Tibial nerve (tissue), 4 donors: ENCODE results near the gene MIEF1. TPM values are rescaled to one million over a fixed set of nuclear protein-coding genes. Genes with fewer than 3 reads are reported as not detected.

ENCODE experiments used
- DNase-seq, 2 donors: peaks; one replicate each; pipeline ENCODE4 v3.0.0-alpha.2; 2019; ENCODE audit warnings: low spot score in 2 of 2
- H3K27ac ChIP-seq, 4 donors: fragments of 200-600 bp; sonication (generic) in 3 of 4; one replicate each; pipeline ENCODE4 v1.5.1; 2017 to 2019; ENCODE audit warnings: mild to moderate bottlenecking in 1 of 4
- H3K27me3 ChIP-seq, 2 donors: fragments of 200-600 bp; sonication (generic) in 1 of 2; one replicate each; pipeline versions ENCODE4 v1.5.1 to v1.6.0; 2017 to 2019
- H3K36me3 ChIP-seq, 3 donors: fragments of 200-600 bp; sonication (generic); one replicate each; pipeline ENCODE4 v1.5.1; 2018 to 2019
- H3K4me1 ChIP-seq, 4 donors: fragments of 200-600 bp; sonication (generic) in 3 of 4; one replicate each; pipeline ENCODE4 v1.5.1; 2017 to 2019
- H3K4me3 ChIP-seq, 4 donors: fragments of 200-600 bp; sonication (generic) in 3 of 4; one replicate each; pipeline ENCODE4 v1.5.1; 2017 to 2019; ENCODE audit warnings: mild to moderate bottlenecking in 1 of 4, moderate library complexity in 1 of 4
- H3K9me3 ChIP-seq, 4 donors: fragments of 200-600 bp; sonication (generic) in 3 of 4; one replicate each; pipeline ENCODE4 v1.5.1; 2017 to 2019
- EP300 ChIP-seq, 2 donors: sonication (generic); formaldehyde crosslinking; IDR thresholded peaks; one replicate each; pipeline ENCODE4 v1.6.1; 2017; ENCODE audit warnings: antibody characterized with exemption in 2 of 2, mild to moderate bottlenecking in 1 of 2
- POLR2A ChIP-seq, 2 donors: fragments of 450-650 bp; IDR thresholded peaks; one replicate each; pipeline ENCODE4 v1.6.1; 2017; ENCODE audit warnings: antibody characterized with exemption in 2 of 2, mild to moderate bottlenecking in 2 of 2, moderate library complexity in 2 of 2
- WGBS, 2 donors: methylation state at CpG; one replicate each; pipeline ENCODE4 v1.1.5; 2018; 5-methylcytosine and 5-hydroxymethylcytosine counted together
- total RNA-seq, 4 donors: library from RNA; depleted of rRNA; stranded (reverse); fragments of >200 nt; gene quantifications; one replicate each; pipeline ENCODE4 v1.1.0, GENCODE V29; 2016
- TF ChIP-seq, protein P1 (sequence below), 5 experiments: fragments of 200-600 bp in 3 of 5; fragments of 450-650 bp in 2 of 5; sonication (generic) in 3 of 5; IDR thresholded peaks; one replicate each; pipeline ENCODE4 v1.5.1; 2016 to 2019; ENCODE audit warnings: antibody characterized with exemption in 5 of 5, mild to moderate bottlenecking in 3 of 5, moderate library complexity in 2 of 5

The MIEF1 gene
- total RNA-seq, 4 donors from 2014 or later = 18.0 to 38.2 (median 26.9) TPM

DNA sequence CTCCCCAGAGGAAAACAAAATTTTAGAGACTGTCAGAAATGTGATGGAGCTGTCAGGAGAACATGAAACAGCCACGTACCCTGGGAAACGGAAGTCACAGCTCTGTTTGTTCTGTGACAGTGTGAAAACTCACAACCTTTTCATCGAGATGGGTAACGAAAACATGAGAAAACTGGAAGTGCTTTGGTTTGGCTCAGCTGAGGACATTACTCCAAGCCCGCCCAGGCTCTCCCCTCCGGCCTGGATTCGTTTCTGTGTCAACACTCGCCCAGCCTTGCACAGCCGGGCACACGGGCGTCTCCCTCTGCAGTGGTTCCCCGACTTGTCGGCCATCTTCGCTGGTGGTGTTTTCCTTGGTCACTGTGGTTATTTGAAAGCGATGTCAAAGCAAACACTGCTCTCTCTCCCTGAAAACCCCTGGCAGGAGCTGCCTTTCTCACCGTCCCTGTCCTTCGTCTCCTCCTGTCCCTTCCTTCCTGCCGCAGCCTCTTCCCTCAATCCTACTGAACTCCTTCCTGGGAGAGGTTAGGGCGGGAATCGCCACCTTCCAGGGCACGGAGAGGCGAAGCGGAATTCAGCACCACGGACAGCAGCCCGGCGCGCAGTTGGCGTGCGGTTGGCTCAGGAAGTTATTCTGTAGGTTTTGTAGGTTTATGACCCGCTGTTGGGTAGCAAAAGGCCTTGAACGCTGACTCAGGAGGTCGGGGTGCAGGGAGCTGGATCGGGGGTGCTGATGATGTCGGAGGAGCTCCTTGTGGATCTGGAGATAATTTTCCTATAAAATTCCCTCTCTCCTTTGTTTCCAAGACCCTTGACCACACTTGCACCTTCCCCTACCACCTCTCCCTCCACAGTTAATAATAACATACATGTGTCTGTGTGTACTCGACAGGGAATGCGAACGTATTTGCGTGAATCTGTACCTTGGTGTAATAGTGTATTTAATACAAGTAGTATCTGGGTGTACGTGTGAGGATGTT is 43.6 kb downstream of the MIEF1 start:
- Histone ChIP-seq H3K36me3 (no peaks in the 10 kb centered on the region), H3K27me3 (peaks cover 0 to 63% of the 10 kb centered on the region in 2 donors), H3K4me1 (no peaks in the 10 kb centered on the region), H3K4me3 (no peak overlapping the region), H3K9me3 (no peaks in the 10 kb centered on the region), H3K27ac (no peak overlapping the region)
- TF ChIP-seq EP300 (IDR thresholded peaks at IDR 0.05) (no peak), POLR2A (IDR thresholded peaks at IDR 0.05) (no peak)
- TF ChIP-seq, protein P1, sequence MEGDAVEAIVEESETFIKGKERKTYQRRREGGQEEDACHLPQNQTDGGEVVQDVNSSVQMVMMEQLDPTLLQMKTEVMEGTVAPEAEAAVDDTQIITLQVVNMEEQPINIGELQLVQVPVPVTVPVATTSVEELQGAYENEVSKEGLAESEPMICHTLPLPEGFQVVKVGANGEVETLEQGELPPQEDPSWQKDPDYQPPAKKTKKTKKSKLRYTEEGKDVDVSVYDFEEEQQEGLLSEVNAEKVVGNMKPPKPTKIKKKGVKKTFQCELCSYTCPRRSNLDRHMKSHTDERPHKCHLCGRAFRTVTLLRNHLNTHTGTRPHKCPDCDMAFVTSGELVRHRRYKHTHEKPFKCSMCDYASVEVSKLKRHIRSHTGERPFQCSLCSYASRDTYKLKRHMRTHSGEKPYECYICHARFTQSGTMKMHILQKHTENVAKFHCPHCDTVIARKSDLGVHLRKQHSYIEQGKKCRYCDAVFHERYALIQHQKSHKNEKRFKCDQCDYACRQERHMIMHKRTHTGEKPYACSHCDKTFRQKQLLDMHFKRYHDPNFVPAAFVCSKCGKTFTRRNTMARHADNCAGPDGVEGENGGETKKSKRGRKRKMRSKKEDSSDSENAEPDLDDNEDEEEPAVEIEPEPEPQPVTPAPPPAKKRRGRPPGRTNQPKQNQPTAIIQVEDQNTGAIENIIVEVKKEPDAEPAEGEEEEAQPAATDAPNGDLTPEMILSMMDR (IDR thresholded peaks at IDR 0.05) = no peak
- 30 to 37% methylated on average over 39 of the region's 39 CpGs for WGBS, 2 donors
- no peak for DNase-seq

DNA sequence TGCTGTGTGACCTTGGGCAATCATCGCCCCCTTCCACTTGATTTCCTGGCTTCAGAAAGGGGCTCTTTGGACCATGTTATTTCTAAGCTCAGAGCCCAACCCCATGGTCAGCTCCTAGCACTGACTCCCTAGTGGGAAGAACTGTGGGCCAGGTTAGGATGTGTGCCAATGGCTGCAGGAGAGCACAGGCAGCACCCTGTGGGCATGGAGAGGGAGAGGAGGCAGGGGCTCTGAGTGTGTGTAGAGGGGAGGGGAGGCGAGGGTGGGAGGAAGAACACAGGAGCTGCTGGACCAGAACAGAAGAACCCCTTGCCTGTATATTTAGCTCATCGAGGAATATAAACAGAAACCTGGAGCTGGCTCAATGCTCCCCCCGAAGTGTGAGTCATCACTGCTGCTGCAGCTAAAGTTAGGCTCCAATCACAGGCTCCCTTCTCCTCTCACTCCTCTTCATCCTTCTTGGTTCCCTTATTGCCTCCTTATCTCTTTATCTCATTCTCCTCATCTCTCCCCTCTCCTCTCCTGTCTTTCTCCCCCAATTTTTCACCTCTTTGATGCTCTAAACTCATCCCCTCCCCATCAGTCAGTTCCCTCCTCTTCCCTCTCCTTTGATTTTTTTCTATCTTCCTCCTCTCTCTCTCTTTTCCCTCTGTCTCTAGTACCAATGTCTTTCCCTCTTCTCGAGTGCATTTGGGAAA is 44.9 kb downstream of the MIEF1 start:
- no peak overlapping the region for H3K4me3 ChIP-seq
- H3K27me3 ChIP-seq = peaks cover 0 to 74% of the 10 kb centered on the region in 2 donors
- no peaks in the 10 kb centered on the region for H3K9me3 ChIP-seq
- WGBS, 2 donors = 50 to 56% methylated on average over 5 of the region's 5 CpGs
- DNase-seq = no peak
- TF ChIP-seq, protein P1 (IDR thresholded peaks at IDR 0.05) = no peak
- TF ChIP-seq EP300 (IDR thresholded peaks at IDR 0.05) (no peak), POLR2A (IDR thresholded peaks at IDR 0.05) (no peak)
- H3K36me3 ChIP-seq = no peaks in the 10 kb centered on the region
- no peak overlapping the region for H3K27ac ChIP-seq
- H3K4me1 ChIP-seq = no peaks in the 10 kb centered on the region

DNA sequence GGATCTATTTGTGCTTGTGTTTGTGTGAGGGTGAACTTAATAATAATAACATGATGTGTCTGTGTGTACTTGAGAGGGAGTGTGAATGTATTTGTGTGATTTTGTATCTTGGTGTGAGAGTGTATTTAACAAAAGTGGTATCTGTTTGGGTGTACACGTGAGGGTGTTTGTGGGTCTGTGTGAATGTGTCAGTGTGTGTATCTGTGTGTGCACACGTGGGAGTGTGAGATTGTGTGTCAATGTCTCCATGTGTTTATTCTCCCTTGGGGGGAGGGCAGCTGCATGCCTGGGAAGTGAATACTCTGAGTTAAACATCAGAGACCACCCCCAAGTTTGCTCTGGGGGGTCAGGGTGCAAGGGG is 45.5 kb downstream of the MIEF1 start:
- H3K27me3 ChIP-seq = peaks cover 0 to 74% of the 10 kb centered on the region in 2 donors
- WGBS, 2 donors = 36 to 49% methylated on average over 2 of the region's 2 CpGs
- H3K4me3 ChIP-seq = no peak overlapping the region
- TF ChIP-seq, protein P1 (IDR thresholded peaks at IDR 0.05) = no peak
- TF ChIP-seq POLR2A (IDR thresholded peaks at IDR 0.05) = no peak
- no peak for TF ChIP-seq EP300 (IDR thresholded peaks at IDR 0.05)
- no peaks in the 10 kb centered on the region for H3K36me3 ChIP-seq
- no peak for DNase-seq
- no peak overlapping the region for H3K27ac ChIP-seq
- H3K4me1 ChIP-seq = no peaks in the 10 kb centered on the region
- no peaks in the 10 kb centered on the region for H3K9me3 ChIP-seq

DNA sequence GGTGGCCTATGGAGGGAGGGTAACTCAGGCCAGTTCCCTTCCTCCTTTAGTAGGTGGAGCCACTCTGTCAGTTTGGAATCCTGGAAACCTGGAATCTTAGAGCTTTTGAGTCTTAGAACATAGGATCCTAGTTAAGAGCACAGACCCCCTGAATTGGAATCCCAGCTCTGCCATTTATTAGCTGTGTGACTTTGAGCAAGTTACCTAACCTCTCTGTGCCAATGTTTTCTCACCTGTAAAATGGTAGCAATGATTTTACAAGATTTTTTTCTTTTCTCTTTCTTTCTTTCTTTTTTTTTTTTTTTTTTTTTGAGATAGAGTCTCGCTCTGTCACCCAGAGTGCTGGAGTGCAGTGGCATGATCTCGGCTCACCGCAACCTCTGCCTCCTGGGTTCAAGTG is 51.3 kb downstream of the MIEF1 start:
- DNase-seq = no peak
- TF ChIP-seq EP300 (IDR thresholded peaks at IDR 0.05) = no peak
- TF ChIP-seq POLR2A (IDR thresholded peaks at IDR 0.05) = no peak
- TF ChIP-seq, protein P1 (IDR thresholded peaks at IDR 0.05) = no peak
- Histone ChIP-seq H3K4me1 (peaks cover 0 to 13% (median 7%) of the 10 kb centered on the region in 4 donors), H3K36me3 (no peaks in the 10 kb centered on the region), H3K27ac (no peak overlapping the region), H3K4me3 (no peak overlapping the region), H3K27me3 (peaks cover 0 to 55% of the 10 kb centered on the region in 2 donors), H3K9me3 (no peaks in the 10 kb centered on the region)
- WGBS, 2 donors = 77 to 85% methylated on average over 3 of the region's 3 CpGs

DNA sequence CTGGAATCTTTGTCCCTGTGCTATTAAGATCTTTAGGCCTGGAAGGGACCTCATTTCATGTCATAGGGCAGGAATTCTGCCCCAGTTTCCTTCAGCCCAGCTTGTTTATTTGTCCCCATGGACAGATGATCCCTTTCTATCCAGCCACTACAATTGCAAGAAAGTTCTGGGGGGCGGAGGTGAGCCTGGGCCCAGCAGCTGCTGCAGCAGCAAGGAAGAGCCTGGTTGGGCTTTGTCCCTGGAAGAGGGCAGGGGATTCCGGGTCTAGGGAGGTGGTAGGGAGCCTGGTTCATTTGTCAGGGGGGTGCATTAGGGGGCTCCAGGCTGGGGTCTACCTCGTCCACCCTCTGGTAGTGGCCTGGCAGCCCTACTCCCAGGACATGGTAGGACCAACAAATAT is 52.1 kb downstream of the MIEF1 start:
- WGBS, 2 donors = 42 to 51% methylated on average over 3 of the region's 3 CpGs
- H3K27me3 ChIP-seq = peaks cover 0 to 55% of the 10 kb centered on the region in 2 donors
- no peak for DNase-seq
- H3K9me3 ChIP-seq = no peaks in the 10 kb centered on the region
- H3K4me3 ChIP-seq = no peak overlapping the region
- H3K27ac ChIP-seq = no peak overlapping the region
- H3K4me1 ChIP-seq = peaks cover 0 to 17% (median 9%) of the 10 kb centered on the region in 4 donors
- no peak for TF ChIP-seq EP300 (IDR thresholded peaks at IDR 0.05)
- TF ChIP-seq, protein P1 (IDR thresholded peaks at IDR 0.05) = no peak
- no peak for TF ChIP-seq POLR2A (IDR thresholded peaks at IDR 0.05)
- H3K36me3 ChIP-seq = no peaks in the 10 kb centered on the region
